NCI-H128 (cell line): ENCODE results near the gene NEURL1.

Experiments used
- DNase-seq: peaks from one replicate; lab custom pipeline; 2025; ENCODE audit not compliant: unreplicated experiment; lab: John Stamatoyannopoulos, UW

NEURL1 gene

GRCh38 chr10:103493362-103493915 is at the start of gene NEURL1:
NEURL1 (plus strand) TSS chr10:103493705; CDS start chr10:103494388, 683 bp downstream.
- no peak for DNase-seq

GRCh38 chr10:103444478-103444877 is 49.0 kb upstream of the NEURL1 start:
- no peak for DNase-seq

GRCh38 chr10:103445366-103445765 is 48.1 kb upstream of the NEURL1 start:
- no peak for DNase-seq

- no peak for DNase-seq
Measured at GRCh38 chr10:103445767-103446567, 47.5 kb upstream of the NEURL1 start.

GRCh38 chr10:103447187-103447586 is 46.3 kb upstream of the NEURL1 start:
- DNase-seq: no peak

- no peak for DNase-seq
Measured at GRCh38 chr10:103448746-103449145, 44.8 kb upstream of the NEURL1 start.

GRCh38 chr10:103449208-103450144 is 44.0 kb upstream of the NEURL1 start:
- DNase-seq: no peak

- DNase-seq: no peak
Measured at GRCh38 chr10:103450201-103450695, 43.3 kb upstream of the NEURL1 start.

- DNase-seq: no peak
Measured at GRCh38 chr10:103451091-103451813, 42.3 kb upstream of the NEURL1 start.

- no peak for DNase-seq
Measured at GRCh38 chr10:103451831-103452505, 41.5 kb upstream of the NEURL1 start, which contains the start of gene CALHM2. CALHM2 (minus strand) TSS chr10:103452370; CDS start chr10:103449941, 2,429 bp downstream.

- DNase-seq: no peak
Measured at GRCh38 chr10:103452506-103453230, 40.8 kb upstream of the NEURL1 start.

- DNase-seq: no peak
Measured at GRCh38 chr10:103454026-103454425, 39.5 kb upstream of the NEURL1 start.

- no peak for DNase-seq
Measured at GRCh38 chr10:103455235-103455634, 38.3 kb upstream of the NEURL1 start.

GRCh38 chr10:103456074-103456660 is 37.3 kb upstream of the NEURL1 start:
- no peak for DNase-seq

GRCh38 chr10:103457176-103457712 is 36.3 kb upstream of the NEURL1 start:
- no peak for DNase-seq

- DNase-seq: no peak
Measured at GRCh38 chr10:103457896-103458583, 35.5 kb upstream of the NEURL1 start.

GRCh38 chr10:103458720-103459119 is 34.8 kb upstream of the NEURL1 start, which contains the start of gene CALHM1:
CALHM1 (minus strand) TSS chr10:103458900; CDS start chr10:103458751, 149 bp downstream.
- no peak for DNase-seq

- DNase-seq: no peak
Measured at GRCh38 chr10:103459615-103460014, 33.9 kb upstream of the NEURL1 start.
